Vagina (tissue), 2 donors: Measurements from ENCODE around the gene SAMD14. TPM values are rescaled to one million over a fixed set of nuclear protein-coding genes. Genes with fewer than 3 reads are reported as not detected.

Source experiments
- DNase-seq, 2 donors: peaks; one replicate each; pipeline ENCODE4 v3.0.0-alpha.2; 2017; ENCODE audit errors: extremely low spot score in 2 of 2
- H3K27ac ChIP-seq: fragments of 200-600 bp; sonication (generic); one replicate; pipeline ENCODE4 v1.5.1; 2019
- H3K27me3 ChIP-seq: fragments of 200-600 bp; sonication (generic); one replicate; pipeline ENCODE4 v1.5.1; 2019
- H3K36me3 ChIP-seq, 2 donors: fragments of 200-600 bp; sonication (generic); one replicate each; pipeline ENCODE4 v1.5.1; 2017 to 2019
- H3K4me1 ChIP-seq: fragments of 200-600 bp; sonication (generic); one replicate; pipeline ENCODE4 v1.5.1; 2019
- H3K4me3 ChIP-seq, 2 donors: fragments of 200-600 bp; sonication (generic); 1 replicate in 1 of 2; 2 replicates in 1 of 2; pipeline ENCODE4 v1.5.1; 2016 to 2019
- H3K9me3 ChIP-seq: fragments of 200-600 bp; sonication (generic); one replicate; pipeline ENCODE4 v1.5.1; 2019
- CTCF ChIP-seq, 3 experiments: fragments of 450-650 bp in 2 of 3; fragments of 200-600 bp in 1 of 3; sonication (generic) in 1 of 3; IDR thresholded peaks; one replicate each; pipeline ENCODE4 v1.5.1; 2017 to 2019; ENCODE audit warnings: antibody characterized with exemption in 3 of 3, mild to moderate bottlenecking in 2 of 3, moderate library complexity in 2 of 3
- POLR2A ChIP-seq, 2 donors: fragments of 450-650 bp; IDR thresholded peaks; one replicate each; pipeline ENCODE4 v1.6.1; 2017; ENCODE audit warnings: antibody characterized with exemption in 2 of 2, mild to moderate bottlenecking in 2 of 2, moderate library complexity in 2 of 2
- POLR2AphosphoS5 ChIP-seq, 2 donors: sonication (generic); formaldehyde crosslinking; IDR thresholded peaks; one replicate each; pipeline ENCODE4 v1.9.0; 2017; ENCODE audit warnings: antibody characterized with exemption in 2 of 2, mild to moderate bottlenecking in 2 of 2, low read depth in 1 of 2; ENCODE audit not compliant: insufficient read depth in 1 of 2
- intact Hi-C: fragments of 100-400 bp; cut with DNase I; formaldehyde crosslinking; loops from one replicate; pipeline ENCODE4 v1.15.1; 2023
- total RNA-seq: library from RNA; depleted of rRNA; stranded (reverse); fragments of >200 nt; gene quantifications from one replicate; pipeline ENCODE4 v1.2.3, GENCODE V29; 2016

The SAMD14 gene
- total RNA-seq, 1 donor from 2014 or later = 4.4 TPM

- no peak for TF ChIP-seq CTCF (IDR thresholded peaks at IDR 0.05)
- no peak for TF ChIP-seq POLR2AphosphoS5 (IDR thresholded peaks at IDR 0.05; ENCODE audit: insufficient read depth in 1 of 2, low read depth in 1 of 2)
- no peak for TF ChIP-seq POLR2A (IDR thresholded peaks at IDR 0.05)
- Histone ChIP-seq H3K4me3 (no peak overlapping the region), H3K36me3 (no peaks in the 10 kb centered on the region), H3K27ac (no peak overlapping the region), H3K27me3 (no peaks in the 10 kb centered on the region), H3K4me1 (peaks cover 24% of the 10 kb centered on the region), H3K9me3 (no peaks in the 10 kb centered on the region)
- intact Hi-C loops = no loop called here
- no peak for DNase-seq
These were observed 35.1 kb upstream of the SAMD14 start for GRCh38 chr17:50165066-50165465.

GRCh38 chr17:50164697-50164988, 34.7 kb upstream of the SAMD14 start:
- TF ChIP-seq POLR2A (IDR thresholded peaks at IDR 0.05) (no peak), CTCF (IDR thresholded peaks at IDR 0.05) (no peak), POLR2AphosphoS5 (IDR thresholded peaks at IDR 0.05; ENCODE audit: insufficient read depth in 1 of 2, low read depth in 1 of 2) (no peak)
- H3K4me3 ChIP-seq = no peak overlapping the region
- H3K9me3 ChIP-seq = no peaks in the 10 kb centered on the region
- H3K36me3 ChIP-seq = no peaks in the 10 kb centered on the region
- no peaks in the 10 kb centered on the region for H3K27me3 ChIP-seq
- DNase-seq = no peak
- H3K27ac ChIP-seq = no peak overlapping the region
- peaks cover 24% of the 10 kb centered on the region for H3K4me1 ChIP-seq
- intact Hi-C loops = no loop called here

GRCh38 chr17:50163843-50164696, 34.1 kb upstream of the SAMD14 start:
- Histone ChIP-seq H3K36me3 (no peaks in the 10 kb centered on the region), H3K9me3 (no peaks in the 10 kb centered on the region), H3K4me3 (no peak overlapping the region), H3K4me1 (peaks cover 21% of the 10 kb centered on the region), H3K27ac (no peak overlapping the region), H3K27me3 (no peaks in the 10 kb centered on the region)
- DNase-seq = no peak
- no peak for TF ChIP-seq POLR2AphosphoS5 (IDR thresholded peaks at IDR 0.05; ENCODE audit: insufficient read depth in 1 of 2, low read depth in 1 of 2)
- TF ChIP-seq CTCF (IDR thresholded peaks at IDR 0.05) = no peak
- no peak for TF ChIP-seq POLR2A (IDR thresholded peaks at IDR 0.05)
- intact Hi-C loops = no loop called here

GRCh38 chr17:50162466-50163254, 32.7 kb upstream of the SAMD14 start:
- Histone ChIP-seq H3K9me3 (no peaks in the 10 kb centered on the region), H3K27ac (no peak overlapping the region)

More at GRCh38 chr17:50162466-50163254, 32.7 kb upstream of the SAMD14 start:
- no peak for TF ChIP-seq POLR2AphosphoS5 (IDR thresholded peaks at IDR 0.05; ENCODE audit: insufficient read depth in 1 of 2, low read depth in 1 of 2)
- no peak for TF ChIP-seq CTCF (IDR thresholded peaks at IDR 0.05)
- TF ChIP-seq POLR2A (IDR thresholded peaks at IDR 0.05) = no peak
- Histone ChIP-seq H3K4me1 (peaks cover 15% of the 10 kb centered on the region), H3K36me3 (no peaks in the 10 kb centered on the region), H3K27me3 (no peaks in the 10 kb centered on the region), H3K4me3 (no peak overlapping the region)
- DNase-seq = no peak
- intact Hi-C loops = no loop called here
